B cell (primary cell): Measurements from ENCODE around the gene OR1L6. TPM values are rescaled to one million over a fixed set of nuclear protein-coding genes. Genes with fewer than 3 reads are reported as not detected.

Experiments
- ATAC-seq: fragments of 200-7000 bp; cut with Tn5 transposase; one replicate; pipeline ENCODE4 v1.10.0; 2021; ENCODE audit warnings: low read depth, mild to moderate bottlenecking, moderate number of reproducible peaks, moderate library complexity
- CTCF ChIA-PET: fragments of 350-600 bp; sonication (Branson Sonifier 250); formaldehyde crosslinking; loops from one replicate; lab custom pipeline; 2021; ENCODE audit warnings: antibody characterized with exemption, inconsistent platforms; lab: Charles Lee
- POLR2A ChIA-PET: fragments of 350-600 bp; sonication (Branson Sonifier 250); formaldehyde crosslinking; loops from one replicate; lab custom pipeline; 2021; ENCODE audit warnings: antibody characterized with exemption; lab: Charles Lee
- DNase-seq: peaks from one replicate; pipeline ENCODE4 v3.0.0; 2013
- H2AFZ ChIP-seq: 2 replicates; pipeline ENCODE4 v1.6.1; 2012; ENCODE audit warnings: mild to moderate bottlenecking, low read depth, low read length; ENCODE audit not compliant: insufficient read depth, poor library complexity, severe bottlenecking
- H3K27ac ChIP-seq, 2 donors: 1 replicate in 1 of 2; 2 replicates in 1 of 2; pipeline ENCODE4 v1.5.1; 2012 to 2013; ENCODE audit warnings: low read length in 2 of 2, mild to moderate bottlenecking in 2 of 2, moderate library complexity in 1 of 2
- H3K27me3 ChIP-seq, 4 experiments: fragments of 200-600 bp in 1 of 4; sonication (generic) in 1 of 4; replicated peaks in 1 of 4; 1 replicate in 2 of 4; 2 replicates in 2 of 4; pipeline versions ENCODE4 v1.6.1 to v1.7.0; 2013 to 2016; ENCODE audit warnings: low read length in 3 of 4, mild to moderate bottlenecking in 2 of 4, mixed read lengths in 1 of 4, moderate library complexity in 1 of 4; ENCODE audit not compliant: insufficient read depth in 4 of 4, control insufficient read depth in 3 of 4; ENCODE audit errors: control extremely low read depth in 1 of 4
- H3K36me3 ChIP-seq, 2 experiments: replicated peaks in 1 of 2; 1 replicate in 1 of 2; 2 replicates in 1 of 2; pipeline versions ENCODE4 v1.6.1 to v1.7.1; 2013; ENCODE audit warnings: low read length in 1 of 2; ENCODE audit not compliant: insufficient read depth in 2 of 2, control insufficient read depth in 1 of 2; ENCODE audit errors: control extremely low read depth in 1 of 2, extremely low read depth in 1 of 2
- H3K4me1 ChIP-seq, 2 donors: fragments of 200-600 bp in 1 of 2; sonication (generic) in 1 of 2; 1 replicate in 1 of 2; 2 replicates in 1 of 2; pipeline versions ENCODE4 v1.5.1 to v1.6.1; 2013 to 2017; ENCODE audit warnings: low read length in 2 of 2; ENCODE audit not compliant: control insufficient read depth in 2 of 2, insufficient read depth in 2 of 2
- H3K4me2 ChIP-seq: replicated peaks from 2 replicates; pipeline ENCODE3; 2012; ENCODE audit warnings: mild to moderate bottlenecking, low read depth, low read length; ENCODE audit not compliant: poor library complexity, severe bottlenecking
- H3K4me3 ChIP-seq, 5 experiments: fragments of 200-600 bp in 1 of 5; sonication (generic) in 1 of 5; 1 replicate in 3 of 5; 2 replicates in 2 of 5; pipeline versions ENCODE4 v1.5.1 to v1.7.0; 2011 to 2016; ENCODE audit warnings: low read length in 4 of 5, mild to moderate bottlenecking in 4 of 5, low read depth in 2 of 5, control low read depth in 1 of 5, moderate library complexity in 1 of 5; ENCODE audit not compliant: insufficient read depth in 1 of 5; ENCODE audit errors: control extremely low read depth in 1 of 5, extremely low read depth in 1 of 5
- H3K79me2 ChIP-seq: fragments of 200-600 bp; sonication (generic); one replicate; pipeline ENCODE4 v1.6.0; 2016; ENCODE audit warnings: low read length; ENCODE audit not compliant: control insufficient read depth, insufficient read depth
- H3K9ac ChIP-seq: fragments of 200-600 bp; sonication (generic); 2 replicates; pipeline ENCODE4 v1.6.1; 2017; ENCODE audit warnings: mild to moderate bottlenecking, low read length, moderate library complexity
- H3K9me3 ChIP-seq, 3 donors: one replicate each; pipeline versions ENCODE4 v1.6.1 to v1.7.1; 2013; ENCODE audit warnings: low read length in 2 of 3; ENCODE audit not compliant: control insufficient read depth in 2 of 3, insufficient read depth in 1 of 3; ENCODE audit errors: control extremely low read depth in 1 of 3
- H4K20me1 ChIP-seq: 2 replicates; pipeline ENCODE4 v1.6.0; 2012; ENCODE audit warnings: mild to moderate bottlenecking, low read length; ENCODE audit not compliant: insufficient read depth, control insufficient read depth, poor library complexity, severe bottlenecking
- H3K27ac Mint-ChIP-seq: one replicate; pipeline ENCODE4 v1.8.0; 2021; ENCODE audit warnings: mixed read lengths
- H3K27me3 Mint-ChIP-seq: one replicate; pipeline ENCODE4 v1.8.0; 2021; ENCODE audit warnings: mixed read lengths
- H3K4me1 Mint-ChIP-seq: one replicate; pipeline ENCODE4 v1.8.0; 2021; ENCODE audit warnings: mixed read lengths
- H3K4me3 Mint-ChIP-seq: one replicate; pipeline ENCODE4 v1.8.0; 2021; ENCODE audit warnings: mixed read lengths
- H3K9me3 Mint-ChIP-seq: one replicate; pipeline ENCODE4 v1.8.0; 2022; ENCODE audit warnings: mixed read lengths; ENCODE audit not compliant: insufficient read depth
- CTCF ChIP-seq: fragments of 200-600 bp; IDR thresholded peaks from one replicate; pipeline ENCODE4 v1.8.0; 2022; ENCODE audit warnings: antibody characterized with exemption, mild to moderate bottlenecking
- EZH2 ChIP-seq: IDR thresholded peaks from 2 replicates; pipeline ENCODE4 v1.6.1; 2012; ENCODE audit warnings: borderline replicate concordance, low read depth, mild to moderate bottlenecking, moderate library complexity, low read length; ENCODE audit not compliant: insufficient read depth, poor library complexity, severe bottlenecking
- WGBS: methylation state at CpG from one replicate; pipeline ENCODE4 v1.1.5; 2013; ENCODE audit warnings: missing lambda C conversion rate; ENCODE audit not compliant: insufficient coverage; 5-methylcytosine and 5-hydroxymethylcytosine counted together
- intact Hi-C: fragments of 100-400 bp; cut with micrococcal nuclease; formaldehyde crosslinking; loops from one replicate; pipeline ENCODE4 v1.10.0; 2022
- polyA plus RNA-seq: library from polyadenylated mRNA; depleted of rRNA; stranded (reverse); fragments of >200 nt; gene quantifications from 2 replicates; pipeline ENCODE4 v1.2.3, GENCODE V29; 2012
- total RNA-seq, 2 donors: library from RNA; stranded (reverse); fragments of 120-200 nt in 1 of 2; gene quantifications; 1 replicate in 1 of 2; 2 replicates in 1 of 2; pipeline versions ENCODE4 v1.2.3 to v1.2.4, GENCODE V29; 2013 to 2022

OR1L6 gene
- total and polyA plus RNA-seq, 2 donors (not counting 1 experiment from before 2014, with no cell fraction given) = not detected

GRCh38 chr9:122780026-122780425, 37.9 kb downstream of the OR1L6 start:
- no peak overlapping the region for H3K27ac Mint-ChIP-seq
- H3K4me1 Mint-ChIP-seq = no peaks in the 10 kb centered on the region
- ATAC-seq (no peak), DNase-seq (no peak)
- H3K4me1 ChIP-seq = no peaks in the 10 kb centered on the region
- no peaks in the 10 kb centered on the region for H3K79me2 ChIP-seq
- H4K20me1 ChIP-seq = no peaks in the 10 kb centered on the region
- no peaks in the 10 kb centered on the region for H3K9me3 Mint-ChIP-seq
- H3K9ac ChIP-seq = no peak overlapping the region
- H3K27ac ChIP-seq = no peak overlapping the region
- TF ChIP-seq EZH2 = no peak
- TF ChIP-seq CTCF = no peak
- H3K4me3 ChIP-seq = no peak overlapping the region
- ChIA-PET POLR2A (no interaction called here), CTCF (no interaction called here)
- no peaks in the 10 kb centered on the region for H3K36me3 ChIP-seq
- peaks cover 0 to 3% (median 0%) of the 10 kb centered on the region in 4 experiments for H3K27me3 ChIP-seq
- intact Hi-C loops = no loop called here
- no peaks in the 10 kb centered on the region for H3K9me3 ChIP-seq
- H3K27me3 Mint-ChIP-seq = no peaks in the 10 kb centered on the region
- H3K4me2 ChIP-seq = no peak overlapping the region
- no CpG with 5 or more reads among the region's 4 CpGs for WGBS
- no peak overlapping the region for H2AFZ ChIP-seq
- H3K4me3 Mint-ChIP-seq = no peak overlapping the region

GRCh38 chr9:122781671-122782070, 39.6 kb downstream of the OR1L6 start:
- no peak overlapping the region for H3K4me3 ChIP-seq
- H3K27me3 ChIP-seq = peaks cover 0 to 3% (median 0%) of the 10 kb centered on the region in 4 experiments
- no peak overlapping the region for H2AFZ ChIP-seq
- H3K27me3 Mint-ChIP-seq = no peaks in the 10 kb centered on the region
- no peaks in the 10 kb centered on the region for H3K4me1 ChIP-seq
- H3K9me3 ChIP-seq = no peaks in the 10 kb centered on the region
- no peak overlapping the region for H3K4me2 ChIP-seq
- TF ChIP-seq EZH2 (no peak), CTCF (no peak)
- H4K20me1 ChIP-seq = no peaks in the 10 kb centered on the region
- whole genome bisulfite sequencing = no CpG with 5 or more reads among the region's 3 CpGs
- H3K36me3 ChIP-seq = no peaks in the 10 kb centered on the region
- no peak overlapping the region for H3K27ac Mint-ChIP-seq
- no peak for ATAC-seq
- no peak overlapping the region for H3K9ac ChIP-seq
- no peaks in the 10 kb centered on the region for H3K79me2 ChIP-seq
- ChIA-PET CTCF (no interaction called here), POLR2A (no interaction called here)
- DNase-seq = no peak
- no peaks in the 10 kb centered on the region for H3K9me3 Mint-ChIP-seq
- no peak overlapping the region for H3K4me3 Mint-ChIP-seq
- intact Hi-C loops = no loop called here
- no peaks in the 10 kb centered on the region for H3K4me1 Mint-ChIP-seq
- no peak overlapping the region for H3K27ac ChIP-seq
